ENCODE data around the gene CDC45.

The CDC45 gene

DNA sequence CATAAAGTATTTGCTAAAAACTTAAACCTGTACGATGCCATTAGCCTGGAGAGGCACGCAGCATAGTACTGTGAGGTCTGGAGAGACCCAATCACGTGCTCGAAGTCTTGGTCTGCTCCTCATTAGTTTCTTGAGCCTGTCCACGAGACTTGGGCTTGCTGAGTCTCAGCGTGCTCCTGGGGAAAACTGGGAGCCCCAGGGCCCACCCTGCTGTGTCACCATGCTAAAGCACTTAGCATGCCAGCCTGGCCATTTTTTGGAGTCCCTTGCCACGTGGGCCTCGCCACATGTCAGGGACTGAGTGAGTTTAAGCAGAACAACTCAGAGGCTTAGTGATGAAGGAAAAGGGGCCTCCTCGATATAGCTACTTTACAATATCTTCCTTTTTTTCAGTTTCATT is 2.6 kb downstream of the CDC45 start:
- peak in 1 of 42 donors; percentile 20 for DNase-seq
- intact Hi-C loops (cut with DNase I) = no loop called here

DNA sequence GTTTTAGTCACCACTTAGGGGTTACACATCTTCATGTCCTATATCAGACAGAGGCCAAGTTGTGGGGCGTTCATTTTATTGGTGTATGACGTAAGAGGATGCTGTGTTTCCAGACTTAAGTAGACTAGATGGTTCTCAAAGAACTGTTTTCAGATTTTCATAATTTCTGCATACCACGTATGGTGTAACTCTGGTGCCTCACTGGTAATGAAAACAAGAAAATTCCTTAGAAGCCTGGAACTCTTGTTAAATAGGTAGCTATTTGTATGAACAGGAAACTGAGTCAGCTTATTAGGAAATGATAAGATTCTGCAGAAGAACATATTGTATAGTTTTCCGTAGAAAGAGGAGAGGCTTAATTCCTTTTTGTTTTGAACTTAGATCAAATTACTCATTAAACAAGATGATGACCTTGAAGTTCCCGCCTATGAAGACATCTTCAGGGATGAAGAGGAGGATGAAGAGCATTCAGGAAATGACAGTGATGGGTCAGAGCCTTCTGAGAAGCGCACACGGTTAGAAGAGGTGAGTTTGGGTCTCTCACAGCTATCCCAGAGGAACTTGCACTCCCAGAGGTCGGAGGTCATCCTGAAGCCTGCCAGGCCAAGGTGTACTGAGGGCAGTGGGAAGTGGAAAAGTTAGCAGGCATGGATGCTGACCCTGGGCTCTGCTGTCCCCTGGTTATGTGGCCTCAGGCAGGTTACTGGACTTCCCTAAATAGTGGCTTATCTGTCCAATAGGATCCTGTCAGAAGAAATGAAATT is 3.9 kb downstream of the CDC45 start:
- intact Hi-C loops (cut with DNase I) = no loop called here
- DNase-seq = no peak

DNA sequence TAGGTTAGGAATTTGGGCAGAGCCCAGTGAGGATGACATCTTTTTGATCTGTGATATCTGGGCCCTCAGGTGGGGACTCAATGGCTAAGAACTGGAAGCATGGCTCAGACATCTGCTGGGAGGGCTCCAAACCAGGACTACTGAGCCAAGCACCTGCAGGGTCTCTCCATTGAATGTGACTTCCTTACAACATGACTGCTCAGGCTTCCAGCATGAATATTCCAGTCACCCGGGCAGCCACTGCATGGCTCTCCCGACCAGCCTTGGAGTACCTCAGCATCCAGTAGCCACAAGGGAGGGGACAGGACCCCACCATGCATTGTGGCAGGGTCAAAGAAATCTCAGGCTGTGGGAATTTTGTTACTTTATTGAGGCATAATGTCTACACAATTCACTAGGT is 8.6 kb downstream of the CDC45 start:
- intact Hi-C loops (cut with DNase I) = no loop called here
- no peak for DNase-seq

DNA sequence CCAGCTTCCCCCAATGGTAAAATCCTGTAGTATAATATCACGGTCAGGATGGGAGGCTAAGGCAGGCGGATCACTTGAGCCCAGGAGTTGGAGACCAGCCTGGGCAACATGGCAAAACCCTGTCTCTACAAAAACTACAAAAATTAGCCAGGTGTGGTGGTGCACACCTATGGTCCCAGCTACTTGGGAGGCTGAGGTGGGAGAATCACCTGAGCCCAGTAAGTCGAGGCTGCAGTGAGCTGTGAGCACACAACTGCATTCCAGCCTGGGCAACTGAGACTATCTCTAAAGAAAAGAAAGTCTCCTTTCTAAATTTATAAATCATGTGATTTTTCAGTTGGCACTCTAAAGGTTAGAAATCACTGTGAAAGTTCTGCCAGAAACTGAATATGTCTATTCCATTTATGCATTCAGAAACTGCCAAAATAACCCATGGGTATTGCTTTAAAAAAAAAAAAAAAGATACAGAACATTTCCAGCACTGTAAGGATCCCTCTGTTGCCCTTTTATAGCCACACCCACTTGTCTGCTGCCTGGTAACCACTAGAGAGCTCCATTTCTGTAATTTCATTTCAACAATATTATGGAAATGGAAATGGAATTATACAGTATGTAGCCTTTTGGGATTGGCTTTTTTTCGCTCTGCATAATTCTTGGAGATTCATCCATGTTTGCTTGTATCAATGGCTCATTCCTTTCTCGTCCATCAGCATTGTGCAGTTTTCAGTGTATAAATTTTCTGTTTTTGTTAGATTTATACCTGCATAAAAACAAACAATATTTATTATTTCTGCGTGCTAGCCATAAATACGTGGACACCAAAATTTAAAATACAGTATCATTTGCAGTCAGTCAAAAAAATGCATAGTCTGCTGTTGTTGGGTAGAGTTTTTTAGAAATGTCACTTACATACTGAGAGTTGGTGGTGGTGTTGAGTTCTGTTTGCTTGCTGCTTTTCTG is 9.4 kb downstream of the CDC45 start:
- intact Hi-C loops (cut with DNase I) = no loop called here
- DNase-seq = peak in 1 of 42 donors; percentile 30

DNA sequence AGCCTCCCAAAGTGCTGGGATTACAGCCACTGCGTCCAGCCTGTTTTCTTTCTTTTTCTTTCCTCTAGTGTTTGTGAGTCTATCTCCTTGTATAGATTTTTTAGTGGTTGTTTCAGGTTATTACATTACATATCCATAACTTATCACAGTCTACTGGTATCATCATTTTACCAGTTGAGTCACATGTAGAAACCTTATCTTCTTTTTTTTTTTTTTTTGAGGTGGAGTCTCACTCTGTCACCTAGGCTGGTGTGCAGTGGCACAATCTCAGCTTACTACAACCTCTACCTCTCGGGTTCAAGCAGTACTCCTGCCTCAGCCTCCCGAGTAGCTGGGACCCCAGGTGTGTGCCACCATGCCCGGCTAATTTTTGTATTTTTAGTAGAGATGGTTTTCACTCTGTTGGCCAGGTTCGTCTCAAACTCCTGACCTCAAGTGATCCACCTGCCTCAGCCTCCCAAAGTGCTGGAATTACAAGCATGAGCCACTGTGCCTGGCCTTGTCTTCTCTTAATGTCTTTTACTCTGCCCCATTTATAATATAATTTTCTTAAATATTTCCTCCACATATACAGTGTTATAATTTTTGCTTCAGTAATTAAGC is 11.0 kb downstream of the CDC45 start:
- DNase-seq = no peak
- intact Hi-C loops (cut with DNase I) = no loop called here

- no peak for DNase-seq
- intact Hi-C loops (cut with DNase I) = no loop called here
Observed at GRCh38 chr22:19492504-19493174, 12.9 kb downstream of the CDC45 start.

DNA sequence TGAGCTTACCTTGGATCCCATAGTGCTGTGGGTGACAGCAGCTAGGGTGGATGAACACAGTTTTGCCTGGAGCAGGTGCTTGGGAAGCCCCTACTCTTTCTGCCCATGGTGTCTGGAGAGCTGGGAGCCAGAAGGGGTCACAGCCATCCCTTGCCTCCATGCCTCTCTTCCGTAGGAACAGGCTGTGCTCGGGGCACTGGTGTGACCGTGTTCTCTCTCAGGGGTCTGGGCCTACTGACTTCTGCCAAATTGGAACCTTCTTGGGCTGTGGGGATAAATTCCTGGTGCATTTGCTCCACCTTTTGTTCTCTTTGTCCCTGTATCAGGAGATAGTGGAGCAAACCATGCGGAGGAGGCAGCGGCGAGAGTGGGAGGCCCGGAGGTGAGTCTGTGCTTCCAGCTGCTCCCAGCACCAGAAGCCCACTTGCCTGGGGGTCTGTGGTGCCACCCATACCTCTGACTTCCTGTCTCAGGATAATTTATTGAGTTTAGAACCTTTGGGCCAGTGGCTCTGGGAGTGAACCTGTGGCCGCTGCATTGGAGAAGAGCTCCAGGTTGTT is 14.4 kb downstream of the CDC45 start:
- intact Hi-C loops (cut with DNase I) = no loop called here
- DNase-seq = no peak

DNA sequence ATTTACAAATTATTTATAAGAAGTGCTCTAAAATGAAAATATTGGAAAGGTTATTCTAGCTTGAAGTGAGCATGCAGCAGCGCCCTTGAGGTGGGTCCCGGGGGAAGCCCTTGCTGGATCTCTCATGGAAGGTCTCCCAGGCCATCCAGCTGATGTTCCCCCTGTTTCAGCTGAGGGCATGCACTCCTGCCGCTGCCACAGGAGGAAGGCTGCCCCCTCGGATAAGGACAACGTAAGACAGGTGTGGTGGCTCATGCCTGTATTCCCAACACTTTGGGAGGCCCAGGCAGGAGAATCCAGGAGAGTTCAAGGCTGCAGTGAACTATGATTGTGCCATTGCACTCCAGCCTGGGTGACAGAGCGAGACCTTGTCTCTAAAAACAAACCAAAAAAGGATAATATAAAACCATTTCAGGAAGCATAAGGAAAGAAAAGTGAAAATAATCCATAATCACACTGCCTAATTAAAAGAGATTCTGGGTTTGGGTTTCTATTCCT is 15.0 kb downstream of the CDC45 start:
- DNase-seq = no peak
- intact Hi-C loops (cut with DNase I) = no loop called here

DNA sequence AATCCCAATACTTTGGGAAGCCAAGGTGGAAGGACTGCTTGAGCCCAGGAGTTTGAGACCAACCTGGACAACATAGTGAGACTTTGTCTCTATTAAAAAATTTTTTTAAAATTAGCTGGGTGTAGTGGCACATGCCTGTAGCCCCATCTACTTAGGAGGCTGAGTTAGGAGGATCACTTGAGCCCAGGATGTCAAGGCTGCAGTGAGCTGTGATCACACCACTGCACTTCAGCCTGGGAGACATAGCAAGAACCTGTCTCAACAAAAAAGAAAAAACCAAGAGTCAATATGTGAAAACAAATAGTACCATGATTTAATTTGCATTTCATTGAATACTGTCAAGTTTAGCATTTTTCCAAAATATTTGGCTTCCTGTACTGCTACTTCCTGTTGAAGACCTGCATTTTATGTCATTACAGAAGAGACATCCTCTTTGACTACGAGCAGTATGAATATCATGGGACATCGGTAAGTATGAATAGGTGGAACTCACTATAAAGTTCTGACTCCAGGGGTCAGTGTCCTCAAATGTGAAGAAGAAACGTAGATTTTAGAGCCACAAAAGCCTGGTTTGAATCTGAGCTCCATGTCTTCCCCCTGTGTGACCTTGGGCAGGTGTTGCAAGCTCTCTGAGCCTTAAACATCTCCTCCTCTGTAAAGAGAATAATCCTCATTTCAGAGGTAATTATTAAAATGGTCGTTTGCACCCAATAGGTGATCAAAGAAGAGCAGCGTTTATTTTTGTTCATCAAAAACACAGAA is 16.0 kb downstream of the CDC45 start:
- intact Hi-C loops (cut with DNase I) = no loop called here
- no peak for DNase-seq

GRCh38 chr22:19496324-19496630 is 16.6 kb downstream of the CDC45 start:
- intact Hi-C loops (cut with DNase I) = no loop called here

GRCh38 chr22:19497245-19497644 is 17.5 kb downstream of the CDC45 start:
- no peak for DNase-seq
- intact Hi-C loops (cut with DNase I) = no loop called here

More at GRCh38 chr22:19496324-19496630, 16.6 kb downstream of the CDC45 start:
- DNase-seq = no peak

DNA sequence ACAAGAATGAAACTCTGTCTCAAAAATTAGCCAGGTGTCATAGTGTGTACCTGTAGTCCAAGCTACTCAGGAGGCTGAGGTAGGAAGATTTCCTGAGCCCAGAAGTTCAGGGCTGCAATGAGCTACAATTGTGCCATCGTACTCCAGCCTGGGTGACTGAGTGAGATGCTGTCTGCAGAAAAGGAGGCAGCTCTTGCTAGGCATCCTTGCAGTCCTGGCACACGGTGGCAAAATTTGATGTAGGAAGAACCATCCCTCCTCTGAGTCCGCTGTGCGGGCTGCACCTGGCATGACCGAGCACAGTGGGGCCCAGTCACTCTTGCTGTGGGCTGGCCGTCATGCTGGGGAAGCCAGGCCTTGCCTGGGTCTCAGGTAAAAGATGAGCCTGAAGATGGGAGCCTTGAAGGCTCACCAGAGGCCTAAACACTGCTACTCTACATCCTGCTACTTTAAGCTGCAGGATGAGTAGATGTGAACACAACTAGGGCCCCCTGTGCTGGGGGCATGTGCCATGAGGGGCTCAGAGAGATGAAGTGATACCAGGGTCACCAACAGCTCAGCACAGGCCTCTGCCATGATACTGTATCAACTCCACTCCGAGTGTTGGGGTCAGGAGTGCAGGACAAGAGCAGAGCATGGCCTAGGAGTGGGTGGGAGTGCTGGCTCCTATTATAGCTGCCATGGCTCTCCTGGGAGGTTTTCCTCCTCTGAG is 18.6 kb downstream of the CDC45 start:
- DNase-seq = no peak
- intact Hi-C loops (cut with DNase I) = no loop called here

DNA sequence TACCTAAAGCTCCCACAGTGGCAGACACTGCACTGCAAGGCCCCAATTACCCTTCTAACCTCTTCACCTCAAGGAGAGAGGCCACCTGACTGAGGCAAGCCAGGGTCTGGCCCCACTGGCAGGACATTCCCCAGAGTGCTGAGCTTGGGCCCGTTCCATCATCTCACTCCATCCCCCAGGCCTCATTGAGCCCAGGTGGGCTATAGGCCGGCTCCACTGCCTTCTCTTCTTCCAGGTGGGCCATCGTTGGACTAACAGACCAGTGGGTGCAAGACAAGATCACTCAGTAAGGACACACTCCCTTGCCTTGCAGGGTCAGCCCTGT is 19.1 kb downstream of the CDC45 start:
- intact Hi-C loops (cut with DNase I) = no loop called here
- DNase-seq = no peak

- intact Hi-C loops (cut with DNase I) = no loop called here
Observed at GRCh38 chr22:19499236-19499879, 19.6 kb downstream of the CDC45 start.

GRCh38 chr22:19499880-19500242 is 20.1 kb downstream of the CDC45 start:
- intact Hi-C loops (cut with DNase I) = no loop called here
- no peak for DNase-seq

More at GRCh38 chr22:19499236-19499879, 19.6 kb downstream of the CDC45 start:
- DNase-seq = no peak

GRCh38 chr22:19501897-19502447 is 22.3 kb downstream of the CDC45 start:
- peak in 1 of 42 donors; percentile 15 for DNase-seq
- intact Hi-C loops (cut with DNase I) = no loop called here

DNA sequence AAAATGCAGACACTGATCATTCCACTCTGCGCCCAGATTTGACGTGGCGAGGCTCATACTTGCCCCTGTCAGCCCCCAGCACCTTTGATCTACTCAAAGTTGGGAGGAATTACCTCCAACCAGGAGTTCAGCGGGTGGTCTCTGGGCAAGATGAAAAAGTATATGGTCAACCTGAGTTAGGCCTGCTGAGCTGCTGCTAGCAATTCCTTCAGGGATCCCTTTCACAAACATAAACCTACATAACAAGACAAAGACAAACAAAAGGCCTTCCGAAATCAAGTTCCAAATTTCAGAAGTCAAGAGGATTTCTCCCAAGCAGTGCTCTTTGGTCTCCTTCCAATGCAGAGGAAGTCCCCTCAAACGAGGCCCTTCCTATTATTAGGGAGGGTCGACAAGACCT is 23.6 kb downstream of the CDC45 start:
- intact Hi-C loops (cut with DNase I) = no loop called here

More for the DNA sequence above, 23.6 kb downstream of the CDC45 start:
- peak in 1 of 42 donors; percentile 9 for DNase-seq

All from head of caudate nucleus (tissue), 42 donors.